SK-N-SH treated with all-trans-retinoic acid at 6 μM for 48 hours (cell line): Measurements from ENCODE around the gene UGT1A10.

Experiments
- PATZ1 ChIP-seq: fragments of 250-450 bp; sonication (Bioruptor Pico); IDR thresholded peaks from 2 replicates; pipeline ENCODE4 v1.8.0; 2020; ENCODE audit warnings: mild to moderate bottlenecking, moderate library complexity, borderline replicate concordance
- ZFP3 ChIP-seq: fragments of 250-450 bp; sonication (Bioruptor Pico); IDR thresholded peaks from 2 replicates; pipeline ENCODE4 v1.5.0; 2020; ENCODE audit warnings: mild to moderate bottlenecking, moderate library complexity
- ZFP30 ChIP-seq: fragments of 450-650 bp; formaldehyde crosslinking; IDR thresholded peaks from 2 replicates; pipeline ENCODE4 v1.5.0; 2022; ENCODE audit warnings: mild to moderate bottlenecking, moderate library complexity
- ZNF8 ChIP-seq: fragments of 450-650 bp; formaldehyde crosslinking; IDR thresholded peaks from 2 replicates; pipeline ENCODE4 v1.5.0; 2020; ENCODE audit warnings: mild to moderate bottlenecking, moderate library complexity

GRCh38 chr2:233745073-233745755 lies 109.0 kb downstream of the UGT1A10 start:
- TF ChIP-seq PATZ1 (CRISPR knock-in tag) = no peak
- TF ChIP-seq ZFP30 (CRISPR knock-in tag) = no peak
- no peak for TF ChIP-seq ZNF8 (CRISPR knock-in tag)
- no peak for TF ChIP-seq ZFP3 (CRISPR knock-in tag)
